Measurements from ENCODE around the gene ENDOU.

- TF ChIP-seq CTCF (IDR thresholded peaks at IDR 0.05) (no peak), ATF6 (CRISPR knock-in tag; IDR thresholded peaks at IDR 0.05) (no peak), TCF7 (CRISPR knock-in tag; IDR thresholded peaks at IDR 0.05; ENCODE audit: low read depth) (no peak), ZNF512 (CRISPR knock-in tag; IDR thresholded peaks at IDR 0.05; ENCODE audit: borderline replicate concordance) (no peak), MAX (CRISPR knock-in tag; IDR thresholded peaks at IDR 0.05) (no peak), FOXK1 (CRISPR knock-in tag; IDR thresholded peaks at IDR 0.05) (no peak)
These were observed 45.5 kb downstream of the ENDOU start for GRCh38 chr12:47679785-47680184.
